Karpas-422 (cell line): ENCODE measurements around the gene PFKFB2. TPM values are rescaled to one million over a fixed set of nuclear protein-coding genes. Genes with fewer than 3 reads are reported as not detected.

Source experiments
- DNase-seq: peaks from one replicate; pipeline ENCODE4 v3.0.0-alpha.2; 2015
- H2AFZ ChIP-seq: fragments of 200-600 bp; sonication (generic); 2 replicates; pipeline ENCODE4 v1.6.1; 2014; ENCODE audit warnings: antibody characterized with exemption, low read length, mixed read lengths
- H3K27ac ChIP-seq: fragments of 200-600 bp; sonication (generic); 2 replicates; pipeline ENCODE4 v1.5.1; 2014; ENCODE audit warnings: mild to moderate bottlenecking, low read length, moderate library complexity
- H3K27me3 ChIP-seq: fragments of 200-600 bp; sonication (generic); 2 replicates; pipeline ENCODE4 v1.6.1; 2014; ENCODE audit warnings: low read length, mixed read lengths
- H3K36me3 ChIP-seq: fragments of 200-600 bp; sonication (generic); 2 replicates; pipeline ENCODE4 v1.6.1; 2014; ENCODE audit warnings: low read length, mixed read lengths; ENCODE audit not compliant: insufficient read depth
- H3K4me1 ChIP-seq: fragments of 200-600 bp; sonication (generic); 2 replicates; pipeline ENCODE4 v1.6.1; 2014; ENCODE audit warnings: mild to moderate bottlenecking, low read length, mixed read lengths
- H3K4me2 ChIP-seq: fragments of 200-600 bp; sonication (generic); 2 replicates; pipeline ENCODE4 v1.6.1; 2014; ENCODE audit warnings: low read length, low read depth, mild to moderate bottlenecking; ENCODE audit not compliant: poor library complexity, severe bottlenecking
- H3K4me3 ChIP-seq: fragments of 200-600 bp; sonication (generic); 2 replicates; pipeline ENCODE4 v1.5.1; 2014; ENCODE audit warnings: mild to moderate bottlenecking, antibody characterized with exemption, low read length, mixed read lengths
- H3K79me2 ChIP-seq: fragments of 200-600 bp; sonication (generic); 2 replicates; pipeline ENCODE4 v1.6.1; 2014; ENCODE audit warnings: mild to moderate bottlenecking, low read length, mixed read lengths
- H3K9ac ChIP-seq: fragments of 200-600 bp; sonication (generic); 2 replicates; pipeline ENCODE4 v1.6.0; 2014; ENCODE audit warnings: low read length
- H3K9me2 ChIP-seq: fragments of 200-600 bp; sonication (generic), shearing (Covaris generic); replicated peaks from 2 replicates; pipeline ENCODE4 v1.6.0; 2014; ENCODE audit warnings: mild to moderate bottlenecking, low read length, moderate library complexity; ENCODE audit not compliant: insufficient read depth
- H3K9me3 ChIP-seq: fragments of 300-700, 200-600 bp; sonication (generic); 2 replicates; pipeline ENCODE4 v1.6.1; 2014; ENCODE audit warnings: low read length, mixed read lengths
- H4K20me1 ChIP-seq: fragments of 200-600 bp; sonication (generic); 2 replicates; pipeline ENCODE4 v1.6.1; 2014; ENCODE audit warnings: mild to moderate bottlenecking, antibody characterized with exemption, low read length, low read depth; ENCODE audit not compliant: insufficient read depth
- total RNA-seq: library from RNA; depleted of rRNA; stranded (reverse); fragments of >200 nt; shearing (Covaris generic); gene quantifications from 2 replicates; pipeline ENCODE4 v1.2.3, GENCODE V29; 2014; ENCODE audit warnings: low replicate concordance

Gene PFKFB2
- total RNA-seq, 1 experiment from 2014 or later, result 0.07 TPM

DNA sequence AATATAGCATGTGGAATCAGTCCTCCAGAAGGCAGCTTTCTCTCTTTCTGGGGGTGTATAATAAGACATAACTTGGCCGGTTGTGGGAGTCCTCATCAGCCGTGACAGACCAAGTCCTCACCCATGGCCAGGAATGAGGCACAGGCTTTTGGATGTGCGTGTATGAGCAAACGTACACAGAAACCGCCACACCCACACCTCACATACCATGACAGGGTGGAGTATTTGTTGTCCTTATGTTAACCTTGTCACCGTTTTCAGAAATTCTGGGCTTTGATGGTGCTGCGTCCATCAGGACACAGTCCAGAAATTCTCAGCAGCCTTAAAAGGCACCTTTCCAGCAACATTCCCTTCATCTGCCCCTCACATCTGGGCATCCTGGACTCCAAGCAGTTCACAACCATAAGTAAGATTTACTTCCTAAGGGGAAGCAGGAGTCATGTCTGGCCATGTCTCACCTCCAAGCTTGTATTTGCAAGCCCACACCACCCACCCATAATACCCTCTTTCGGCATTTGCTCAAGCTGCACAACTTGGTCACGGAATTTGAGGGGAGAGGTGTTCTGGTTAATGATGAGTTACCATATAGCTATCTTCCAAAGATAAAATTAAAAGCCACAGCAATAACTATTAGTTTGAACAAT, 32.9 kb upstream of the PFKFB2 start:
- H4K20me1 ChIP-seq, result no peaks in the 10 kb centered on the region
- no peaks in the 10 kb centered on the region for H3K36me3 ChIP-seq
- DNase-seq, result no peak
- H3K9me2 ChIP-seq, result no peaks in the 10 kb centered on the region
- H3K9me3 ChIP-seq, result no peaks in the 10 kb centered on the region
- no peaks in the 10 kb centered on the region for H3K4me1 ChIP-seq
- no peak overlapping the region for H2AFZ ChIP-seq
- no peak overlapping the region for H3K4me2 ChIP-seq
- no peaks in the 10 kb centered on the region for H3K79me2 ChIP-seq
- H3K9ac ChIP-seq, result no peak overlapping the region
- H3K27me3 ChIP-seq, result no peaks in the 10 kb centered on the region
- H3K4me3 ChIP-seq, result no peak overlapping the region
- H3K27ac ChIP-seq, result no peak overlapping the region

DNA sequence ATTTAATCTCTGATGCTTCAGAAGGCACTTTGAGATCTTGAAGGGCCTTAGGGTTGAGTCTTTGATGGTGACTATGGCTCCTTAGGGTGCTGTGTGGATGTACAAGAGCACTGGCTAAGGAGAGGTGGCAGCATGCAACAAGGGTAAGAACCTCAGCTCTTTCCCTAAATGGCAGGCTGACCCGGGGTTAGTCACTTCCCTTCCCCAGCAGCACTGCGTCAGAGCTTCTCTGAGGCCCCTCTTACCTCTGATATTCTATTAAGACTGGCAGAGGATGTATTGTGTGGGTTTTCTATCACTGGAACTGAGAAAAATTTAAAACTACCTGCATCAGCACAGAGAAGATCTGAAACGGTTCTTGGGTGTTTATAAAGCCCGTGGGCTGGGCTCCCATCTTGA, 32.4 kb upstream of the PFKFB2 start:
- no peaks in the 10 kb centered on the region for H3K36me3 ChIP-seq
- H3K79me2 ChIP-seq, result no peaks in the 10 kb centered on the region
- H3K9me3 ChIP-seq, result no peaks in the 10 kb centered on the region
- no peak overlapping the region for H3K4me3 ChIP-seq
- no peaks in the 10 kb centered on the region for H3K9me2 ChIP-seq
- H3K4me1 ChIP-seq, result no peaks in the 10 kb centered on the region
- H3K27ac ChIP-seq, result no peak overlapping the region
- no peaks in the 10 kb centered on the region for H3K27me3 ChIP-seq
- no peak overlapping the region for H2AFZ ChIP-seq
- no peak overlapping the region for H3K9ac ChIP-seq
- no peaks in the 10 kb centered on the region for H4K20me1 ChIP-seq
- no peak for DNase-seq
- H3K4me2 ChIP-seq, result no peak overlapping the region

DNA sequence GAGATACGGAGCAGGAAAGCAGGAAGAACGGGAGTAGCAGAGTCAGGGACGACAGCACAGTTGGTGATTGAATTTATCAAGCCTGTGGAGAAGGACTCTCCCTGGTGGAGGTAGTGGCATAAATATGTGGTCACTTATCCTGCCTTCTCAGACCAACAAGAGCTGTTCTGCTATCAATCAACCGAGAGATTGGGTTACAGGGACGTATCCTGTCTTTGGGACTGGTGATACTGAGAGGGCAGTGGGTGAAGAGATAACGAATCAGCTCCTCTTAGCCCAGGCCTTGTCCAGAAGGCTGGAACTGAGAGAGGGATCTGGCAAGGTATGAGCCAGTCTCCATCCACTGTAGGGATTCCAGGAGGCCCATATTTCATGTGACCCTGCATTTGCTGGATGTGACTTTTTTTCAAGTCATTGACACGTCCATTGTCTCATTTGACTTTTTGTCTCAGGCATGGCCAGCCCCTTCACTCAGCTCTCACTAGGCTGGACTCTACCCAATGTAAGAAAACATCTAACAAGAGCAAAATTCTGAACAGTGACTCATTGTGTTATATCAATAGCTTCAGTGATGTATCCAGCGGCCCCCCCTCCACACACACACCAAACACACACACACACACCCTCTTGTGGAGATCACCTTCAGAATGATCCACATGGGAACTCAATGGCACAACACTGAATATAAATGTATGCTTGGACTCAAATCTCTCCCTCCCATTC, 31.8 kb upstream of the PFKFB2 start:
- Histone ChIP-seq H3K9me3 (no peaks in the 10 kb centered on the region), H3K27ac (no peak overlapping the region), H3K9me2 (no peaks in the 10 kb centered on the region), H3K4me2 (no peak overlapping the region), H3K36me3 (no peaks in the 10 kb centered on the region), H2AFZ (no peak overlapping the region), H3K27me3 (no peaks in the 10 kb centered on the region), H3K79me2 (no peaks in the 10 kb centered on the region), H3K4me3 (no peak overlapping the region), H3K4me1 (no peaks in the 10 kb centered on the region), H4K20me1 (no peaks in the 10 kb centered on the region), H3K9ac (no peak overlapping the region)
- no peak for DNase-seq

DNA sequence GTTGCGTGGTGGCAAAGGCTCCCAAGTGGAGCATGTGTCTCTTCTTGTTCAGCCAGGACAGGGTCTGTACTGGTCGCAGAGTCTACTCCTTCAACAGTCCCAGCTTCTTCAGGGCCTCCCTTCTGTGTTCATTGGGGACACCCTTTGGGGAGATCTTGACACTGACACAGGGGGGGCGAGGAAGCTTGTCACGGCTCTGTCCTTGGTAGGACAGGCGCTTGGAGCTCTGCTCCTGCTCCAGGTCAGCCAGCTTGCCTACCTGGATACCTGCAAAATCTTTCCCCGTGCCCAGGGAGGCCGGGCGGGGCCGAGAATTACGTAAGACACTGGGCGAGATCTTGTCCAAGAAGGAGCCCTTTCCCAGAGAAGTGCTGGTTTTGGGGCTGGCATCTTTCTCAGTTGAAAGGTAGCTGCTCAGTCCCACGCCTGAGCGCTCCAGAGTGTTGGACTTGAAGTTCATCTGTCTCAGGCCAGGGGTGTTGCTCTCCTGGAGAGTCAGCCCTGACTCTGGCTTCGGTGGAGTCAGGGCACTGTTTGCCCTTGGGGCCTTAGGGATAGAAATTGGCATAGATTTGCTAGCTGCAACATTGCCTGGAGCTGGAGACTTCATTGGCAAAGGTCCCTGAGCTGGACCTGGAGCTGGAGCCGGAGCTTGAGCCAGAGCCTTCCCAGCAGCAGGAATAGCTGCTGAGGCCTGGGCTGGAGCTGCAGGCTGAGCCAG, 31.0 kb upstream of the PFKFB2 start:
- no peaks in the 10 kb centered on the region for H3K9me2 ChIP-seq
- DNase-seq, result no peak
- no peaks in the 10 kb centered on the region for H3K9me3 ChIP-seq
- no peaks in the 10 kb centered on the region for H3K79me2 ChIP-seq
- H3K27ac ChIP-seq, result no peak overlapping the region
- H3K9ac ChIP-seq, result no peak overlapping the region
- no peak overlapping the region for H2AFZ ChIP-seq
- no peaks in the 10 kb centered on the region for H3K4me1 ChIP-seq
- H3K27me3 ChIP-seq, result no peaks in the 10 kb centered on the region
- H3K4me2 ChIP-seq, result no peak overlapping the region
- H3K36me3 ChIP-seq, result no peaks in the 10 kb centered on the region
- no peak overlapping the region for H3K4me3 ChIP-seq
- H4K20me1 ChIP-seq, result no peaks in the 10 kb centered on the region

DNA sequence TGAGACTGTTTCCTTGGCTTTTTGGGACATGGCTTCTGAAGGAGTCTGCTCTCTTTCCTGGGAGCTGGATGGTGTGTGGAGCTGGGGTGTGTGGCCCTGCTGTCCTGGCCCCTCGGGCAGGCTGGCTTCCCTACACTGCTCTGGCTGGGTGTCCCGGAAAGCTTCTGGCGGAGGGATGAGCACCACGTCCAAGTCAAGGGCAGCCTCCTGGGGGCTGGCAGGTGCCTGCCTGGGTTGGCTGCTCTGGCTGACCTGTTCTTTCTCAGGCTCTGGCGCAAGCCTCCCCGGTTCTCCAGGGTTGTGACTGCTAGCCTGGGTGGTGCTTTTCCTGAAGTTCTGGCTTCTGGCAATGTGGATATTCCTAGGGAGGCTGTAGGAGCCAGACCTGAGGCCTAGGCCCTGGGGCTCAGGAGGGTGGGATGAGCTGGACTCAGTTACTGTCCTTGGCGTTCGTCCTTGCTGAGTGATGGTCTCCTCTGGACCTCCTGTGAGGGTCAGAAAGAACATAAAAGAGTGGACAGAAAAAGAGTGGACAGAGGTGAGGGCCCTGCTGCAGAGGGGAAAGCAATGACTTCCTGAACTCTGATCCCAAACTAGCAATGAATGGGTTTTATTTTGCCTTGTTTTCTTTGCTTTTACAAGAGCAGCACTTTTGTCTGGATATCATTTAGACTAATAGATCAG, 29.9 kb upstream of the PFKFB2 start:
- no peak overlapping the region for H3K4me3 ChIP-seq
- no peak for DNase-seq
- H3K4me2 ChIP-seq, result no peak overlapping the region
- H3K79me2 ChIP-seq, result no peaks in the 10 kb centered on the region
- H3K27me3 ChIP-seq, result no peaks in the 10 kb centered on the region
- H4K20me1 ChIP-seq, result no peaks in the 10 kb centered on the region
- no peaks in the 10 kb centered on the region for H3K36me3 ChIP-seq
- no peaks in the 10 kb centered on the region for H3K9me2 ChIP-seq
- H3K9ac ChIP-seq, result no peak overlapping the region
- H3K27ac ChIP-seq, result no peak overlapping the region
- H2AFZ ChIP-seq, result no peak overlapping the region
- H3K4me1 ChIP-seq, result no peaks in the 10 kb centered on the region
- no peaks in the 10 kb centered on the region for H3K9me3 ChIP-seq

DNA sequence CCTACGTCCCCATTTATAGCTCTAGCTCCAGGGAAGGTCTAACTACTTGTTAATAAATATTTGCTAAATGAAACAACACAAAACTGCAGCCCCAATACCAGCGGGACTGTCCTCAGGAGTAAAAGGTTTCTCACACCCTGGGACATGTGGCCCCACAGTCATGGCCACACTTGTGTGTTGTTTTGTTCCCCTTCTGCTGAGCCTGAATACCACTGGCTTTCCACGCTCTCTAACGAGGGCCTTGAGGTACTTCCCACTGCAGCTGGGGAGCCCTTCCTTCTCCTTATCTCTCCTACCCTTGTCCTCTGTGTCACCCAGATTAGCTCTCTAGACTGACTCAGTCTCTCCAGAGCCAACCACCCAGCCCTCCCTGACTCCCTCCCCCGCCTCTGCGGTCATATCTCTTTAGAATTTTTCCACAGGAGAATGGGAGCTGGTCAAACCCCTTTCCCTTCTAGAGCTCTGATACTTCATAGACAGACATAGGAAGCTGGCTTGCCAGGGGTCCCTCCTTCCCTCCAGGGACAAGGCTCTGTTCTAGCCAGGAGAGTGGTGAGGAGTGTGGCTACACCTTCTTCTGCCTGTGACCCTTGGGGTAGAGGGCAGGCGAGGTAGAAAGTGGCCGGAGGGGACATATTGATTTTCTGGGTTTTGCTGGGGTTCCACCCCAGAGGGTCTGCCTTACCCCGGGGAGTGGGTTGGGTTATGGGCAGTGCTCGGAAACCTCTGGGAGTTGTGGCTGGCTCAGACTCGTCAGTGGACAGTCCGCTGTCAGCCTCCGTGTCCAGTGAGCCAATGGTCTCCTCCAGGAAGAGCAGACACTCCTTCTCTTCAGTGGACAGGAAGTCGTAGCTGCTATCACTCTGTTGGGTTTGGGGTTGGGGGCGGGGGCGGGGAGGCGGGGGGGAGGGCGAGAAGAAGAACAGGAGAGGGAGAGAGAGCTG, 28.6 kb upstream of the PFKFB2 start:
- DNase-seq, result no peak
- no peak overlapping the region for H2AFZ ChIP-seq
- H3K4me3 ChIP-seq, result no peak overlapping the region
- no peaks in the 10 kb centered on the region for H3K27me3 ChIP-seq
- H3K27ac ChIP-seq, result no peak overlapping the region
- H3K9ac ChIP-seq, result no peak overlapping the region
- no peak overlapping the region for H3K4me2 ChIP-seq
- H3K79me2 ChIP-seq, result no peaks in the 10 kb centered on the region
- no peaks in the 10 kb centered on the region for H3K9me2 ChIP-seq
- H3K4me1 ChIP-seq, result no peaks in the 10 kb centered on the region
- no peaks in the 10 kb centered on the region for H3K9me3 ChIP-seq
- no peaks in the 10 kb centered on the region for H3K36me3 ChIP-seq
- H4K20me1 ChIP-seq, result no peaks in the 10 kb centered on the region

DNA sequence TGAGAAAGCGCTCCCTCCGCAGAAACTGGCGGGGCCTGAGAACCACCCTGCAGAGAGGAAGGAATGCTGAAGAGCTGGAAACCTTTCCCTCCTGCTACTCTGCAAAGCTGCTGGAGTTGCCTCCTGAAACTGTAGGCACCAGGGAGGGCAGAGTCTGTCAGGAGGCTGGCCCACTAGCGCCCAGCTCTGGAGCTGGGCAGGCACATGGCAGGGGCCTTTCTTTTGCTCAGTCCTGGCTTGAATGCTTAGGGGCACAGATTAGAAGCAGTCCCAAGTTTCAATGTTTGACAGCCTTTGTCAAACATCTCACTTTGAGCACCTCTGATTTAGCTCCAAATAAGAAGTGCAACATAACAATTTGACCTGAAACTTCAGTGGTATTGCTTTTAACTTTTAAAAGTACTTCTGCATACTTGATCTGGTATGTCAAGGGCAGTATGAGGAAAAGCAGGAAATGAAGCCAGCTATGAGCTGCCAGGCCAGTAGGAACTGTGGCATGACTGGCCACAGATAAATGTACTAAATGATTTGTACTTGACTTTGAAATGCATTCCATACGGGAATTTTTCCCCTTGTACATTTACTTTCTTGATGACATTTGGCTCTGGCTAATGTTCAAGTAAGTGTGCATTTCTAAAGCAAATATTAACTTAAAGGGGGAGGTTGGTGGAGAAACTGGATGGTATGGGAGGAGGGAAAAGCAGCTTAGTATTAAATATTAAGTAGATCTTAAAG, 27.8 kb upstream of the PFKFB2 start:
- Histone ChIP-seq H3K4me3 (no peak overlapping the region), H3K36me3 (no peaks in the 10 kb centered on the region), H3K9me2 (no peaks in the 10 kb centered on the region), H3K27ac (no peak overlapping the region), H3K4me1 (no peaks in the 10 kb centered on the region), H4K20me1 (no peaks in the 10 kb centered on the region), H3K9ac (no peak overlapping the region), H3K79me2 (no peaks in the 10 kb centered on the region), H2AFZ (no peak overlapping the region), H3K9me3 (no peaks in the 10 kb centered on the region), H3K27me3 (no peaks in the 10 kb centered on the region), H3K4me2 (no peak overlapping the region)
- no peak for DNase-seq
